ENCODE data around the gene CTDSP2. TPM values are rescaled to one million over a fixed set of nuclear protein-coding genes. Genes with fewer than 3 reads are reported as not detected.

The CTDSP2 gene
- total and polyA plus RNA-seq, 2 of the 8 experiments (the other 6 are each of a cell fraction or from before 2014, with no cell fraction given), result 71.3 to 91.7 TPM

DNA sequence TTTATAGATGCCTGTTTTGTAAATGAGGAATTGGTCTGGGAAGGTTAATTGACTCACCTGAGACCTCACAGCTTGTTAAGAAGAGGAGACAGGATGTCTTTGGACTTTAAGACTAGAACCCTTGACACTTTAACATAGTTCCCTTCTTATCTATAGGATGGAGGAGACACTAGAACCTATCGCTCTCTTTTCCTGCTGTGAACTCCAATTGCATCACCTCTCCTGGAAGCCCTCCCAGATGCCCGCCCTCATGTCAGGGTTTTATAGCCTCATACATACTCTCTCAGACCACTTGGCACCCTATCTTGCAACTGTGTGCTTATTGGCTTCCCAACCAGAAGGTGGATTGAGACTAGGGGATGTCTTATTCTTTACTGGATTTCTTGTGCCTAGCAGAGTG, 2.5 kb upstream of the CTDSP2 start:
- H3K18ac ChIP-seq (ENCODE audit: extremely low read depth, low read length), result no peak overlapping the region
- no peak overlapping the region for H3K27ac ChIP-seq (ENCODE audit: low read depth, low read length)
- H3K4ac ChIP-seq (replicated peaks; ENCODE audit: insufficient read length, low read depth, low read length), result no peak overlapping the region
- no peak overlapping the region for H2BK5ac ChIP-seq (ENCODE audit: low read depth, low read length)
- H4K91ac ChIP-seq (replicated peaks; ENCODE audit: insufficient read length, low read length), result no peak overlapping the region
- H4K8ac ChIP-seq (ENCODE audit: extremely low read depth, insufficient read depth, low read length), result no peak overlapping the region
- 94% methylated on average over 2 of the region's 2 CpGs; no CpG with 5 or more reads in 1 of the 2 experiments for WGBS, 2 experiments (ENCODE audit: extremely low coverage in 1 of 2, insufficient coverage in 1 of 2, insufficient read length in 1 of 2, insufficient replicate concordance in 2 of 2, low coverage in 1 of 2, low lambda C conversion rate in 2 of 2, missing lambda C conversion rate in 1 of 2)
- CTCF ChIA-PET (ENCODE audit: partially characterized antibody), result interaction anchor here (1.8 to 3.2 kb wide), 4 partner anchors 19 to 56 kb away, joined by 4 to 22 read pairs (median 12); no protein-coding TSS in a partner anchor
- no peak overlapping the region for H2AFZ ChIP-seq (ENCODE audit: low read length)
- H2AK5ac ChIP-seq (ENCODE audit: low read depth, low read length), result no peak overlapping the region
- H2BK120ac ChIP-seq (replicated peaks; ENCODE audit: low read depth, low read length), result no peak overlapping the region
- peaks cover 0 to 21% of the 10 kb centered on the region in 2 experiments; a peak in 2 of 4 replicates for H3K79me2 ChIP-seq (ENCODE audit: control insufficient read depth in 1 of 2, insufficient read depth in 2 of 2, low read length in 2 of 2)
- POLR2A ChIA-PET (ENCODE audit: partially characterized antibody), result interaction anchor here (0.8 to 29.9 kb wide), 5 partner anchors 6 to 59 kb away, joined by 3 to 722 read pairs (median 181); partner anchors contain the start of gene CTDSP2
- H4K20me1 ChIP-seq (replicated peaks in 1 of 2; ENCODE audit: control insufficient read depth in 1 of 2, insufficient read depth in 2 of 2, low read length in 2 of 2), result peaks cover 0 to 1% of the 10 kb centered on the region in 2 experiments
- H3K9ac ChIP-seq (replicated peaks in 1 of 4; ENCODE audit: extremely low read depth in 1 of 4, low read depth in 3 of 4, low read length in 3 of 4), result no peak overlapping the region
- H2BK12ac ChIP-seq (ENCODE audit: low read depth, low read length), result no peak overlapping the region
- no peaks in the 10 kb centered on the region for H3K9me3 ChIP-seq (ENCODE audit: insufficient read depth in 2 of 2, low read depth in 1 of 2, low read length in 1 of 2)
- H3K14ac ChIP-seq (ENCODE audit: insufficient read length), result no peak overlapping the region
- H3K27me3 ChIP-seq (replicated peaks in 1 of 4; ENCODE audit: control insufficient read depth in 3 of 4, extremely low read depth in 1 of 4, insufficient read depth in 3 of 4, low read length in 3 of 4), result peaks cover 0 to 3% (median 1%) of the 10 kb centered on the region in 4 experiments; a peak in 2 of 7 replicates
- H3K79me1 ChIP-seq (ENCODE audit: low read depth, low read length), result peaks cover 2% of the 10 kb centered on the region; the same call in 1 of the 2 replicates
- no peak overlapping the region for H3K56ac ChIP-seq (replicated peaks; ENCODE audit: insufficient read length, low read depth, low read length)
- FAIRE-seq (no peak), DNase-seq (ENCODE audit: low read depth in 1 of 2, low spot score in 2 of 2) (no peak)
- no peak overlapping the region for H3K4me2 ChIP-seq (ENCODE audit: insufficient read depth in 1 of 2, low read depth in 2 of 2, low read length in 2 of 2)
- no peak overlapping the region for H2BK15ac ChIP-seq (ENCODE audit: low read length)
- H3K23ac ChIP-seq (ENCODE audit: insufficient read length), result no peak overlapping the region
- H4K5ac ChIP-seq (ENCODE audit: insufficient read length, low read depth, low read length), result no peak overlapping the region
- peaks cover 15% of the 10 kb centered on the region; the same call in 1 of the 2 replicates for H3K23me2 ChIP-seq (ENCODE audit: low read depth, low read length)
- no peaks in the 10 kb centered on the region for H3K36me3 ChIP-seq (ENCODE audit: control insufficient read depth in 2 of 4, insufficient read depth in 4 of 4, low read length in 3 of 4)
- peak overlapping the region; percentile 16; the same call in 1 of the 2 replicates for H2BK20ac ChIP-seq (ENCODE audit: low read length)
- peaks cover 15 to 33% (median 26%) of the 10 kb centered on the region in 4 experiments for H3K4me1 ChIP-seq (replicated peaks in 1 of 4; ENCODE audit: control insufficient read depth in 3 of 4, insufficient read depth in 4 of 4, low read length in 3 of 4)
- TF ChIP-seq MAX (IDR thresholded peaks at IDR 0.05) (no peak), POLR2AphosphoS5 (IDR thresholded peaks at IDR 0.05; ENCODE audit: low read depth, low read length) (no peak), POU5F1 (IDR thresholded peaks at IDR 0.05; ENCODE audit: low read depth, low read length) (no peak)
- no peak overlapping the region for H3K4me3 ChIP-seq (ENCODE audit: extremely low read depth in 1 of 4, insufficient read depth in 2 of 4, low read depth in 3 of 4, low read length in 4 of 4)

All from H1 (cell line).